GM19240 (cell line): ENCODE results near the gene DPP7.
"Not testable (repeated sequence)": the region's sequence is repeated elsewhere in the genome, so short reads cannot be mapped to it uniquely, and the experiment has no call there.

Source experiments
- DNase-seq: peaks from one replicate; pipeline ENCODE4 v3.0.0; 2011; ENCODE audit warnings: low spot score; ENCODE audit not compliant: insufficient read length

The DPP7 gene

DNA sequence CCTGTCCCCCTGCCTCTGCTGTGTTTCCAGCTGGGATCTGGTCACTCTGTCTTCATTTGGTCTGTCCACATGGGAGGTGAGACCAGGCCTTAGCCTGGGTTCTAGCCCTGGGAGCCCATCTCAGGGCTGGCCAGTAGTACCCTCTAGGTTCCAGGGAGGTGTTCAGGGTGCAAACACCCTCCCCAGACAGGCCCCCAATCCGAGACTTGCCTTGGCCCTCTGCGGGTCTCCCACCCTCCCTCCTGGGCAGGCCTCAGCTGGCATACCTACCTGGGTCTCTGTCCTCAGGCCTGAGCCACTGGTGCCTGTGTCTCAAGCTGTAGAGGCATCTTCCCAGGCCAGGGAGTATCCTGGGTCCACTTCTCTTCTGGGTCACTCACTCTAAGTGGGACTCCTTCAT lies 43.3 kb downstream of the DPP7 start:
- no peak for DNase-seq

GRCh38 chr9:137070906-137071275 lies 43.6 kb downstream of the DPP7 start:
- no peak for DNase-seq

DNA sequence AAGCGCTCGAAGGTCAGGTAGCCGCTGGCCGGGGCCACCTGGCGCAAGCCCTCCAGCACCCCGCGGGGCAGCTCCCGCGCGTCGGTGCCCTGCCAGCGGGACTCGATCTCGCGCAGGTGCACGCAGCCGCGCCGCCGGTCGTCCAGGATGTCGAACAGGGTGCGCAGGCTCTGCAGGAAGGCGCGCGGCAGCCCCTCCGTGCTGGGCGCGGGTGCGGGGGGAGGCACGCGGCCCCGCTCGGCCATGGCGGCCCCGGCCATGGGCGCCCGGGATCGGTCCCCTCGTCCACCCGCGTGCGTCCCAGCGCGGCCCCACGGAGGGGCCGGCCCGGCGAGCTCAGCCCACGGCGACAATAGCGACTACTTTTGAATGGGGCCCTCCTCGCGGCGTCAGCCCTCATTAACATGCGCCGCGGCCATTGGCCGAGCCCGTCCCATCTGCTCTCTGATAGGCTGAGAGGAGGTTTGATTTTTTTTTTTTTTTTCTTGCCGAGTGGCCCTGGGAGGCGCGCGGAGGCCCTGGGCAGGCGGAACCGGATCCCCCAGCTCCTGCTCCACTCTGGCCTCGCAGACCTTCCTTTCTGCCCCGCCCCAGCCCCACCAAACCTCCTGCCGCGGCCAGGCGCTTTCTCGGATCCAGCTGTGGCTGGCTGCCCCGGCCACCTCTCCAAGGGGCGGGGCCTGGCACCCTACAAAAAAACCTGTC lies 44.2 kb downstream of the DPP7 start, which contains the start of gene SAPCD2:
Gene SAPCD2 (minus strand): TSS at position 357 of the 705 bp plus-strand sequence. CDS start 97 bp downstream, at position 260.
- peak; percentile 90 for DNase-seq

DNA sequence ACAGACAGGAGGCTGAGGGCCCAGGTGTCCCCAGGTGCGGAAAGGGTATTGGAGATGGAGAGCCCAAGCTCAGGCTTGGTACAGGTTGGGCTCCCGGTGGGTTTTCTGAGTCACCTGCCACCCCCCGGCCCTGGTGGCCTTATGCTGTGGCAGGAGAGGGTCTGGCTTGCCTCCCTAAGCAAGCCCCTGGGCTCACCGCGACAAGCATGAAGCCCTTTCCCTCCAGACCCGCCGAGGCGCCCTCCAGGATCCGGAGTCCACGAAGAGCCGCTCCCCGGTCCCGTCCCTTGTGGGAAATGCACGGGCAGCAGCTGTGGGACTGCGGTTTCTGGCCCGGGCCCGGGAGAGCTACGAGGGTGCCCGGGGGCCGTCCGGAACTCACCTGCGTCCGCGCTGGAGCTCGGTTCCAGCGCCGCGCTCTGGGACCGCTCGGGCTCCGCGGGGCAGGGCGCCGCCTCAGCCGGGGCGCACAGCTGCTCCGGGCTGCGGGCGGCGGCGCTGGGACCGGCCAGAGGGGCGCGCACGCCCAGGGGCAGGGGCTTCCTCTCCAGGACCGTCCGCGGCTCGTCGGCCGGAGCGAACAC lies 44.9 kb downstream of the DPP7 start:
- no peak for DNase-seq

GRCh38 chr9:137068539-137069507 lies 45.7 kb downstream of the DPP7 start:
- no peak for DNase-seq

DNA sequence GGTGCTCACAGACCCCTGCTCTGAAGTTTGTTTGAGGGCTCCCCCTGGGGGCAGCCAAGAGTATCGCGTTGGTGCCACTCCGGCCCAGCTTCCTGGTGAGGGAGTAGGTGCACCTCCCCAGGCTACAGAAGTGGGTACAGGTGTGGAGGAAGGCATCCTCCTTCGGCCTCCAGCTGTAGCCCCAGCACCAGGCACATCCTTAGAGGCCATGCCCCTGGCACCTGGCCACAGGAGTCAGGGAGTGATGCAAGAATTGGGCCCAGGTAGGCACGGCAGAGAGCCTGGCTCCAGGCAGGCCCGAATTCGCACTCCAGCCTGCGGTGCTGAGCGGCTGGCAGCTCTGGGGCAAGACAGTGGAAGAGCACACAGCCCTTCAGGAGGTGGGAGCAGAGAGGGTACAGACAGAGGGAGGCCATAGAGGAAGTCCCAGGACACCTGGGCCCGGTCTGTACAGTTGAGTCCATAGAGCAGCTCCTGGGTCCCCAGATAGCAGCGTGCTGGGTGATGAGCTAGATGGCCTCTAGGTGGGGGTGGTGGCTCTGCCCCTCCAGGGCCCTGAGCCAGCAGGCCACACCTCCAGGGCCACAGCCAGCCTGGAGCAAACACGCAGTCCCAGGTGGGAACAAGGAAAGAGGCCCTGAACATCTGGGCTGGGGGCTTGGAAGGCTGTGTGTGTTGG lies 46.5 kb downstream of the DPP7 start:
- DNase-seq: peak; percentile 96

GRCh38 chr9:137066096-137066861 lies 48.3 kb downstream of the DPP7 start:
- no peak for DNase-seq

- no peak for DNase-seq
Observed at GRCh38 chr9:137065336-137065967, 49.1 kb downstream of the DPP7 start.

GRCh38 chr9:137064880-137065164 lies 49.7 kb downstream of the DPP7 start:
- DNase-seq: no peak

DNA sequence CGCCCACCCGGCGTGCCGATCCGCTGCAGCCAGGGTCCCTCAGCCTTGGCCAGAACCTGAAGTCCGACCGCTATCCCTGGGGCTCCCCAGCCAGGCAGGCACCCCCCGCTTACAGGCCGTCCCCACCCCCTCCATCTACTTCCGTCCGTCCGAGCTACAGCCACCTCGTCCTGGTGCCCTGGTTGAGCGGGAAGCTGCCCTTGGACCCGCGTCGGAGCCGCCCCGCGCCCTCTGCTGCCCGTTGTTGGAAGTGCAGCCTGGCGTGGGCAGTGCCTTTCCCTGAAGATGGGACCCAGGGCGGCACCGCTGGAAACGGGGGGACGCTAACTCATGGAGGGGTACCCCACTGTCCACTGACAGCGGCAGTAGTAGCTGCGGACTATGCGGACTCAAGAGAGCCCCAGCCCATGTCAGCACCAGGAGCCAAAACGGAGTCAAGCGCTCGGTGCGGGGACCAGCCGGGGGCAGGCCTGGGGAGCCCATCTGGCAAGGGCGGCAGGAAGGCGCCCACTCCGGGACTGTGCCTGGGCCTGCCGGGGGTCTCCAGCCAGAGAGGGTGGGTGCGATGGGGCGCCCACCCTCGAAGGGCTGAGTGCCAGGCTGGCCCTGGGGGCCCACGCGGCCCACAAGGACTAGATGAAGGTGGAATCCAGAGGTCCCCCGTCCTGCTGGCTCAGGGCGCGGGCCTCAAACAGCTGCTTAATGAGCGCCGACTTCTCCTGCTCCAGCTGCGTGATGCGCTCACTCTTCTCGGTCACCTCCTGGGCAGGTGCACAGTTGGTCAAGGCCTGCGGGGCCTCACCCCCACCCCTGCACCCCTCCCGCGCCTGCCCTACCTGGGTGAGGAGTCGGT lies 50.3 kb downstream of the DPP7 start:
- DNase-seq: no peak

- DNase-seq: no peak
Observed at GRCh38 chr9:137063311-137064026, 51.1 kb downstream of the DPP7 start.

DNA sequence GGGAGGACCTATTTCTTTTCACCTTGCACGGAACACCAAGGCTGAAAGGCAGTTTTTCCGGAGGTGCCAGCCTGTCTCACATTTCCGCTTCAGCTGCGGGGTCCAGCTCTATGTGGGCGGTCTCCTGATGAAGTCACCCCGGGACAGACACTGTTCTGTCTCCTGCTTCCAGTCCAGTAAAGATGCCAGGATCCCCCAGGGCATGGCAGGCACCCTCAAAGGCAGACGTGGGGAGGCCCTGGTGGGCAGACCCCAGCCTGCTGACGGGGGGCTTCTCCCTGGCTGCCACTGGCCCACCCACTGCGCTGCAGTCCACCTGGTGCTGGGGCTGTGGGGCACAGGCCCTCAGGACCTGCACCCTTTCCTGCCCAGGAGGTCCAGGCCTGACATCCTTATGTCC lies 51.7 kb downstream of the DPP7 start:
- not testable (repeated sequence) for DNase-seq

- no peak for DNase-seq
Observed at GRCh38 chr9:137062384-137062783, 52.1 kb downstream of the DPP7 start.
